Limb (tissue), 2 donors: ENCODE measurements around the gene PTGER2.

Experiments
- DNase-seq, 2 donors: peaks; one replicate each; pipeline ENCODE4 v3.0.0-alpha.2; 2016; ENCODE audit errors: extremely low spot score in 2 of 2

Gene PTGER2

GRCh38 chr14:52338051-52338681 is 24.1 kb downstream of the PTGER2 start:
- no peak for DNase-seq

- no peak for DNase-seq
Observed at GRCh38 chr14:52339262-52339661, 25.1 kb downstream of the PTGER2 start.

GRCh38 chr14:52342849-52343596 is 28.9 kb downstream of the PTGER2 start:
- DNase-seq = no peak

GRCh38 chr14:52346778-52347177 is 32.7 kb downstream of the PTGER2 start:
- DNase-seq = no peak

GRCh38 chr14:52348279-52348678 is 34.2 kb downstream of the PTGER2 start:
- DNase-seq = no peak

- DNase-seq = no peak
Observed at GRCh38 chr14:52348776-52349175, 34.7 kb downstream of the PTGER2 start.

- DNase-seq = no peak
Observed at GRCh38 chr14:52349731-52350130, 35.6 kb downstream of the PTGER2 start.

GRCh38 chr14:52350445-52350844 is 36.3 kb downstream of the PTGER2 start:
- DNase-seq = no peak

- peak in 1 of 2 donors; percentile 48 for DNase-seq
Observed at GRCh38 chr14:52351233-52352060, 37.3 kb downstream of the PTGER2 start.

- DNase-seq = no peak
Observed at GRCh38 chr14:52352061-52352491, 38.0 kb downstream of the PTGER2 start.

GRCh38 chr14:52352569-52352968 is 38.5 kb downstream of the PTGER2 start:
- no peak for DNase-seq

- no peak for DNase-seq
Observed at GRCh38 chr14:52354242-52354641, 40.1 kb downstream of the PTGER2 start.

- no peak for DNase-seq
Observed at GRCh38 chr14:52355016-52355431, 40.9 kb downstream of the PTGER2 start.

- DNase-seq = no peak
Observed at GRCh38 chr14:52355526-52355925, 41.4 kb downstream of the PTGER2 start.

GRCh38 chr14:52356025-52356424 is 41.9 kb downstream of the PTGER2 start:
- DNase-seq = no peak

- no peak for DNase-seq
Observed at GRCh38 chr14:52360831-52361230, 46.7 kb downstream of the PTGER2 start.

GRCh38 chr14:52363041-52363704 is 49.1 kb downstream of the PTGER2 start:
- no peak for DNase-seq

- no peak for DNase-seq
Observed at GRCh38 chr14:52363961-52364360, 49.8 kb downstream of the PTGER2 start.

GRCh38 chr14:52365071-52365470 is 51.0 kb downstream of the PTGER2 start:
- DNase-seq = peak in 1 of 2 donors; percentile 39

- no peak for DNase-seq
Observed at GRCh38 chr14:52366796-52367315, 52.7 kb downstream of the PTGER2 start.

- no peak for DNase-seq
Observed at GRCh38 chr14:52369305-52369801, 55.2 kb downstream of the PTGER2 start.
